ENCODE results near the gene EPS8.

EPS8 gene

DNA sequence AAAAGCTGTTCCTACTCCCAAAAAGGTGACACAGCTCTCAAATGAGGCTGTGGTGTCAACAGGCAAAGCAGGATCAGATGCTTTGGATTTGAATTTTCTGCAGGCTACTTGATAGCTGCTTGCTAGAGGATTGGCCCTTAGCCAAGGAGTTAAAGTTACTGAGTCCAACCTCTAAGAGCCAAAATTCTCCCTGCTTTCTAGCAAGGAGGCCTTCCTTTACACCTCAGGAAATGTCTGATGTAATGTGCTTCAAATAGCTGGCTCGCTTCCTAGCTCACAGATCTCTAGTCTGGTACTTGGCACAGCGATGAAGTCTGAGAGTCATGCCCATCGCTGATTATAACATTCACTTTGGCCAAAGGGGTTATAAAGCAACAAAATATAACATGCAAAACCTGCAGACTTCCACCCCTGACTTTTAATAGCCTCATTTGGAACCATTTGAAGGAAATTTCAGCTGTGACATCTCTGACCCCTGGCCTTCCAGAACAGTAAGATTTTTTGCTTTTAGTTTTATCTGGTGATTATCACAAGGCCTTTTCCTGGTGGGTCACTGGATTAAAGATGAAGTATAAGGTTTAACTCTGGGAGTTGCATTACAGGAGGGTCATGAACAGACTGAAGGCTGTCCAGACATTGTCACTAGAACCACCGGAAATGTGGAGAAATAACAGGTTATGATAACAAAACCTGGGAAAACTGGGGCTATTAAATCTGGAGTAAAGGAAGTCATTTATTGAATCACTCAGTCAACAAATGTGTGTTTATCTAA, 189.7 kb downstream of the EPS8 start:
- no peak overlapping the region for H3K27ac Mint-ChIP-seq
- no peaks in the 10 kb centered on the region for H3K9me3 Mint-ChIP-seq
- H3K27me3 Mint-ChIP-seq: peaks cover 5% of the 10 kb centered on the region
- no peaks in the 10 kb centered on the region for H3K36me3 Mint-ChIP-seq (ENCODE audit: low read depth)
- no peak for DNase-seq
- no peak overlapping the region for H3K4me3 Mint-ChIP-seq
- peaks cover 19% of the 10 kb centered on the region for H3K4me1 Mint-ChIP-seq (ENCODE audit: low read depth)

DNA sequence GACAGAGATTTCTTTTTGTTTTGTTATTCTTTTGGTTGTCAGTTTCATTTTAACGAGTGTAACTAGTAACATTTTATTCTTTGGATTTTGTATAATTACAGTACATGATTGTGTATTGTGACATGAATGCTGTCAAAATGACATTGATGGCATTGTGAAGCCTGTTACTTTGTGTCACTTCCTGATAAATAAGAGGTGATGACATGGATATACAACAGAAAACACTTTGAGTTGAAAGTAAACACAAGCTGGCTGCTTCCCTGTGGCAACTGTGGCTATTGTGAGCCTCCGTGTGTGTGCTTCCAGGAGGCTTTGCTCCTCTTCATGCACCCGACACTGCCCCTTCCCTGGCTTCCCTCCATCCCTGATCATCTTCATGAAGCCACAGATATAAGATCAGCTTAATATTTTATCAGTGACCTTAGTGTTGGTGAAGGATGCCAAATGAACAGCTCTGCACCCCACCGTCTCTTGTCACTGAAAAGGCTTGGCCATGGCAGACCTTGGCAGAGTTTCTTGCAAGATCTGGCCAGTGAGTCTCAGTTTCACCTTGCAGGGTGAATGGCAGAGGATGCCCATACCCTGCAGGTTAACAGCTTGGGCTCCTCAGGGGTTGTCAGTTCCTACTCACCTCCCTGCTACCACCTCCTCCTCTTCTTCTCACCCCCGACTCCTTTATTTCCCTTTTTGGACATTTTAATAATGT, 191.9 kb downstream of the EPS8 start:
- H3K9me3 Mint-ChIP-seq: no peaks in the 10 kb centered on the region
- H3K4me1 Mint-ChIP-seq (ENCODE audit: low read depth): peaks cover 18% of the 10 kb centered on the region
- no peak overlapping the region for H3K4me3 Mint-ChIP-seq
- H3K27me3 Mint-ChIP-seq: peaks cover 2% of the 10 kb centered on the region
- H3K27ac Mint-ChIP-seq: no peak overlapping the region
- no peak for DNase-seq
- no peaks in the 10 kb centered on the region for H3K36me3 Mint-ChIP-seq (ENCODE audit: low read depth)

DNA sequence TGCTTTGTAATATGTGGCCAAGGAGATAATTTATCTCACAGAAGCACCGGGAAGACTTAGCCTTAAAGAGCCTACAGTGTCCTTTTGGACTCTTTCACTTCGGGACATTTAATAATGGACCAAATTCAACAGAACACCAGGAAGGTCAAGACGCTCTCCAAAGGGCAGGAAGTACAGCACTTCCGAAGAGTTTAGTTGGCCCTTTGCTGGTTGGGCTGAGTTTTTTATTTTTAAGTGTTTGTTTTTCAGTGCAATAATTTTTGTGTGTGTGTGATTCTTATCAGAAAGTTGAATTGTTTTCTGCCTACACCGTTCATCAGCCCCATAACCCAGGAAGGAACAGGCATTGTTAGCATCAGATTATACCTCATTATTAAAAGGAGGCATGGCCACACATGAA, 193.0 kb downstream of the EPS8 start:
- H3K9me3 Mint-ChIP-seq: no peaks in the 10 kb centered on the region
- no peak for DNase-seq
- peaks cover 9% of the 10 kb centered on the region for H3K4me1 Mint-ChIP-seq (ENCODE audit: low read depth)
- H3K4me3 Mint-ChIP-seq: no peak overlapping the region
- no peaks in the 10 kb centered on the region for H3K36me3 Mint-ChIP-seq (ENCODE audit: low read depth)
- no peaks in the 10 kb centered on the region for H3K27me3 Mint-ChIP-seq
- H3K27ac Mint-ChIP-seq: no peak overlapping the region

DNA sequence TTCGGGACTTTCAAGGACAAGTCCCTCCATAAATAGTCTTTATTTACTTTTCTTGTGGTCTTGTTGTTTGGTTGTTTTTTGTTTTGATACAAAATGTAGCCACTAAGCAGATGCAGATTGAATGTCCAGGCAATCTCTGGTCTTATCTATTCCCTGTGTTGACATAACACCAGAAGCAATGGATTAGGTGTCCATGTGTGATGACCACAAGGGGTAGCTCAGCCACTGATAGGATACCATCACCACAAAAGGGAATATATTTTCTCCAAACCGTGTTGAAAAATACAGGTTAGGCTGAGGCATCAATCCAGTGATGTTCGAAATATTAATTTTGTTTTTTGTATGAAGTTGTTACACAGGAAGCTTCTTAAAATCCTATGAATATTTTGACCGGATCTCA, 196.3 kb downstream of the EPS8 start:
- Mint-ChIP-seq H3K27ac (no peak overlapping the region), H3K9me3 (no peaks in the 10 kb centered on the region), H3K36me3 (ENCODE audit: low read depth) (no peaks in the 10 kb centered on the region), H3K4me1 (ENCODE audit: low read depth) (peaks cover 10% of the 10 kb centered on the region), H3K4me3 (no peak overlapping the region), H3K27me3 (peaks cover 5% of the 10 kb centered on the region)
- DNase-seq: no peak

DNA sequence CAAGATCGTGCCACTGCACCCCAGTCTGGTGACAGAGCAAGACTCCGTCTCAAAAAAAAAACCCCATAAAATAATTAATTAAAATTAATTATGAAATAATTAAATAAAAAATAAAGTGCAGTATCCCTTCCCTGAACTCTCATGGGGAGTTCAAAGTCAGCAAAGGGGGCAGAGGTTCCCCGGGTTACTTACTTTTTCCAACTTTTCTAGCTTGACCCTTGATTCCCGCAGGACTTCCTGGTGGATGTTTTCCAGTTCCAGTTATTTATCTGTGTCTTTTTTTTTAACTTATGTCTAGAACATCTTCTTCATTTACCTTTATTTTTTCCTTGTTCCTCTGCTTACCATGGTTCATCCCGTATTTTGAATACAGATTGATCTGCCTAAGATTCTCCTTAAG, 197.4 kb downstream of the EPS8 start:
- Mint-ChIP-seq H3K4me3 (no peak overlapping the region), H3K36me3 (ENCODE audit: low read depth) (no peaks in the 10 kb centered on the region), H3K27me3 (peaks cover 5% of the 10 kb centered on the region), H3K27ac (no peak overlapping the region), H3K4me1 (ENCODE audit: low read depth) (peaks cover 10% of the 10 kb centered on the region), H3K9me3 (no peaks in the 10 kb centered on the region)
- no peak for DNase-seq

DNA sequence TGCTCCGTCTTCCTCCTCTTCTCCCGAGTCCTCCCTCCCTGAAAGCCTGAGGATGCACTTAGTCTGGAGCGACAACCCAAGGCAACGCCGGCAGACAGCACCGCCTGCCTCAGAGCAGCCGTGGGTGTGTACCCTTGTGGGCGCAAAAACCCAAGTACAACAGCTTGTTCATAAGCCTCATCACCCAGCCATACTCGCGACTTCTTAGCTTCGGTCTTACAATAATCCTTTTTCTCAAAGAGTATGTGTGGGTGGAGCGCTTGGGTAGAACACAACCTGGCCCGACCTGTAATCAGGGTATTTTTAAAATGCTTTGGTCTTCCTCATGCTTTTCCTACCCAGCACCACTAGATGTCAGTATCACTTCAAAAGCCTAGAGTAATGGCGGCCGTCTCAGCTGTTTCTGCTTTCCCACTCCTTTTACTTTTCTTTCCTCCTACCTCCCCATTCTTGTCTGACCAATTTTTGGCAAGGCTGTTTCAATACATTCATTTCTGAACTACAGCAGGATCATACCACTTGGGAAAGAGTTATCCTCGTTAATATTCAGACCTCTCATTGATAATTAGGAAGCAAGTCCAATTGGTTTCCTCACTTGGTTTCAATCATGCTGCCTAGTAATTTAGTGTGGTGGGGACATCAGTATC, 198.9 kb downstream of the EPS8 start:
- Mint-ChIP-seq H3K4me3 (peak overlapping the region; percentile 60), H3K27me3 (peaks cover 5% of the 10 kb centered on the region), H3K9me3 (no peaks in the 10 kb centered on the region), H3K36me3 (ENCODE audit: low read depth) (no peaks in the 10 kb centered on the region), H3K4me1 (ENCODE audit: low read depth) (peaks cover 10% of the 10 kb centered on the region), H3K27ac (peak overlapping the region; percentile 67)
- DNase-seq: peak; percentile 53

DNA sequence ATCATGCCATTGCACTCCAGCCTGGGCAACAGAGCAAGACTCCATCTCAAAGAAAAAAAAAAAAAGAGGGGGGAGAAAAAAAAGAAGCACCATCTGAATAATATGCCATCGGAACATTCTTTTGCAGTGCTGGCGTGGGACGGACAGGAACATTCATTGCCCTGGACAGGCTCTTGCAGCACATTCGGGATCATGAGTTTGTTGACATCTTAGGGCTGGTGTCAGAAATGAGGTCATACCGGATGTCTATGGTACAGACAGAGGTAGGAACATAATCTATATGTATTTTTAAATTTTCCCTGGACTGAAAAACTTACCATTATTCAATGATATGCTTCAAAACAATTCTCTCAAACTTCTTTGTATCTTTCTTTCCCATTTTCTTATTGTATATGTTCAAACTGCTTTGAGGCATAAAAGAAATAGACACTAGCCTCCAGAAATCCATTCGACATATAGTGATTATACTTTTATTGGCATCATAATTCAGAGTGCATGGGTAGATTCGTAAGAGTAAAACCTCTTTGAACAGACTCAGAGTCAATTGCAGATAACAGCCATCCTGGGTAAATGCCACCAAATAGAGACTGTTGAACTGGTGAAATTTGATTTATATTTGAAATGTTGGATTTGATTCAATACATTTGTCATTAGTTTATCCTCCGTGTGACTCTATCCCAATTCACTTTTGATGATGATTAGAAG, 199.7 kb downstream of the EPS8 start:
- Mint-ChIP-seq H3K4me1 (ENCODE audit: low read depth) (peaks cover 10% of the 10 kb centered on the region), H3K4me3 (peak overlapping the region; percentile 60), H3K27me3 (peaks cover 5% of the 10 kb centered on the region), H3K36me3 (ENCODE audit: low read depth) (no peaks in the 10 kb centered on the region), H3K27ac (no peak overlapping the region), H3K9me3 (no peaks in the 10 kb centered on the region)
- no peak for DNase-seq

DNA sequence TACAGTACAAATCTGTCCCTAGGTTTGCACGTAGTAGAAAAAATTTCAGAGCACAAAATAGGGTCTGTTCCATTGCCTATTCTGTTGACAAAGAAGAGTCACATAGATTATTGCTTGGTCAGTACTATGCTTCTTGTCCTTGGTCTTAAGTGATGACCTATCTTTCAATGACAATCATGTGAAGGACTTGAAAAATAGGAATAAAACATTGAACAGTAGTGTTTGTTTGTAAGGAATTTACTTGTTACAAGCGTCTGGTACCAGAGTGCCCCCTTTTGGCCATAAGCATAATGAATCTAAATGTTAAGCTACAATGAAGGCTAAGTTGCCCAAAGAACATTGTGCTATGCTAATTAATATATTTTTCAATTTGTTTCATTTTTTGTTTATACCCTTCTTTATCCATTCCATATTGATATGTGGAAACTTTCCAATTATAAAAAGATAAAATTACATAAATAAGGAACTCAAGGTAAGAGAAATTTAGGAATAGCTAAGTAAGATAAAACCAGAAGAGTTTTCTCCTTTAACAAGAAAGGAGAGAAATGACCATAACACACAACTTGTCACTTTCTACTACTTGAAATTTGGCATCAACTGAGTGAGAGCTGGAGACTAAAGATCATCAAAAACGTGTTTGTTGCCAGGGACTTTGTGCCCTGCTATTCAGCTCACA, 204.7 kb downstream of the EPS8 start:
- DNase-seq: no peak
- Mint-ChIP-seq H3K4me1 (ENCODE audit: low read depth) (peaks cover 11% of the 10 kb centered on the region), H3K36me3 (ENCODE audit: low read depth) (no peaks in the 10 kb centered on the region), H3K27ac (no peak overlapping the region), H3K9me3 (no peaks in the 10 kb centered on the region), H3K27me3 (no peaks in the 10 kb centered on the region), H3K4me3 (no peak overlapping the region)

DNA sequence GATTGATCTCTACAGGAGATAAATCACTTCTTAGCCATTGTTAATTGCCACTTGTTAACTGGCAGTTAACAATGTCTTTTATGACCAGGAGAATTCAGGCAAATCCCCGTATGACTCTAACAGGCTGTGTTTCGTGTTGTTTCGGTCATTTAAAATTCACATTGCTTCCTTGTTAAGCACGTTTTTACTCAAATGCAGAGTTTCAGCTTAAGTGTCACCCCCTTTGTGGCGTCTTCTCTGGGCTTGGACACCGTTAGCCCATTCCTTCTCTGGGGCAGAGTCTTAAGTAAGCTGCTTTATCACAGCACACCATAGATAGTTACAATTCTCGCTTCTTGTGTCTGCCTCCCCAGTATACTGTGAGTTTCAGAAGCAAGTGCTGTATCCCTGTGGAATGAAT, 205.4 kb downstream of the EPS8 start:
- no peaks in the 10 kb centered on the region for H3K36me3 Mint-ChIP-seq (ENCODE audit: low read depth)
- no peak for DNase-seq
- H3K4me3 Mint-ChIP-seq: no peak overlapping the region
- no peaks in the 10 kb centered on the region for H3K9me3 Mint-ChIP-seq
- no peaks in the 10 kb centered on the region for H3K27me3 Mint-ChIP-seq
- H3K27ac Mint-ChIP-seq: no peak overlapping the region
- peaks cover 11% of the 10 kb centered on the region for H3K4me1 Mint-ChIP-seq (ENCODE audit: low read depth)

DNA sequence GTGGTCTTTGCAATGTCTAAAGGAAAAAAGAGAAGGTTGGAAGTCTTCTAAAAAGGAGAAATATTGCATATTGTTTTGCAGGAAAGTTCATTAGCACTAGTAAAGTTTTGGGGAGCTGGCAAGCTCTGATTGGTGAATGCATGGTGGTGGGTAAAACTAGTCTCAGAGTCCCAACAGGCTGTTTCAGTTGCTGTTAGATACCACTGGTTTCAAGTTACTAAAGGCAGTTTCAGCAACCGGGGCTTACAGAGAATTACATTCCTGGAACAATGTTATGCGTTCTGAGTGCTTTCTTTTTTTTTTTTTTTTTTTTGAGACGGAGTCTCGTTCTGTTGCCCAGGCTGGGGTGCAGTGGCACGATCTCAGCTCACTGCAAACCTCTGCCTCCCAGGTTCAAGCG, 208.2 kb downstream of the EPS8 start:
- Mint-ChIP-seq H3K9me3 (no peaks in the 10 kb centered on the region), H3K27ac (no peak overlapping the region), H3K36me3 (ENCODE audit: low read depth) (no peaks in the 10 kb centered on the region), H3K4me1 (ENCODE audit: low read depth) (peaks cover 16% of the 10 kb centered on the region), H3K4me3 (no peak overlapping the region), H3K27me3 (no peaks in the 10 kb centered on the region)
- DNase-seq: no peak

DNA sequence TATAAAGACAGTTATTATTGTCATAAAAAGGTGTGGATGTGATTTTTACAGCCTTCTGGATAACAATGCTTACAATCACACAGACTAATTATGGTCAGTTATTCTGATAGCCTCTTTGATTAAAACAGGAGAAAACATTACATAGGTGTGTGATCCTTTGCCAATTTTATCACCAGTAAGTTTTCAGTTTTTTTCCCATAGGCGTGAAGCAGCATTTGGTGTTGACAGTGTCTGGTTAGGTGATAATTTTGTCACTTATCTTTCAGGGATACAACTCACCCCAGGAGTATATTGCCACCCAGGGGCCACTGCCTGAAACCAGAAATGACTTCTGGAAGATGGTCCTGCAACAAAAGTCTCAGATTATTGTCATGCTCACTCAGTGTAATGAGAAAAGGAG, 208.8 kb downstream of the EPS8 start:
- no peaks in the 10 kb centered on the region for H3K36me3 Mint-ChIP-seq (ENCODE audit: low read depth)
- no peaks in the 10 kb centered on the region for H3K27me3 Mint-ChIP-seq
- no peak overlapping the region for H3K4me3 Mint-ChIP-seq
- no peaks in the 10 kb centered on the region for H3K9me3 Mint-ChIP-seq
- peaks cover 22% of the 10 kb centered on the region for H3K4me1 Mint-ChIP-seq (ENCODE audit: low read depth)
- no peak for DNase-seq
- H3K27ac Mint-ChIP-seq: no peak overlapping the region

DNA sequence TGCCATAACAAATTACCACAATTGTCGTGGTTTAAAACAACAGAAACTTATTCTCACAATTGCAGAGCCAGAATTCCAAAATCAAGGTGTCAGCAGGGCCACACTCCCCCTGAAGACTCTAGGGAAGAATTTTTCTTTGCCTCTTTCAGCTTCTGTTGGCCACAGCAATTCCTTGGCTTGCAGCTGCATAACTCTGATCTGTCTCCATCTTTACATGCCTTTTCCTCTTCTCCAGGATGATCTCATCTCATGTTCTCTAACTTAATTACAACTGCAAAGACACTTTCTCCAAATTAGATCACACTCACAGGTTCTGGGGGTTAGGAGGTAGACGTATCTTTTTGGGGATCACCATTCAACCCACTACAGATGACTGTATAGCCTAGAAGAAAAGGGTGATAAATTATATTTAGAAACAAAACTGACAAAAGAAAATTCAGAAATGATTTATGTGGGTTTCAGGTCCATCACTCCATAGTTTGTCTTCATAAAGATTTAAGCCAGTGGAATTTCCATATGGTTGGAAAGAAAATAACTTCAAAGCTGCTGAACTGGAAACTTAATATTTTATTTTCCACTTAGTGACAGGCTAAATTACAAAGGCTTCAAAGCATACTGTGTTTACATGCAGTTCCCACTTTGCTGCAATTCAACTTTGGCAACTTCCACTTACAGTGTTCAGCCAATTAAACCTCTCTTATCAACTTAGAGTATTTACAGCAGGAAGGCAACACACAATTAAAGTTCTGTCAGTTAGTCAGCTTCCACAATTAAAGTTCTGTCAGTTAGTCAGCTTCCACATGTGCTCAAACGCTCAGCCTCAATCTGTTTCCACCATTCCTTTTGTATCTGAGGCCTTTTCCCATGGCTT, 213.3 kb downstream of the EPS8 start:
- no peak for DNase-seq
- Mint-ChIP-seq H3K9me3 (peaks cover 2% of the 10 kb centered on the region), H3K36me3 (ENCODE audit: low read depth) (no peaks in the 10 kb centered on the region), H3K27ac (peak overlapping the region; percentile 10), H3K27me3 (no peaks in the 10 kb centered on the region), H3K4me3 (no peak overlapping the region), H3K4me1 (ENCODE audit: low read depth) (peaks cover 58% of the 10 kb centered on the region)

DNA sequence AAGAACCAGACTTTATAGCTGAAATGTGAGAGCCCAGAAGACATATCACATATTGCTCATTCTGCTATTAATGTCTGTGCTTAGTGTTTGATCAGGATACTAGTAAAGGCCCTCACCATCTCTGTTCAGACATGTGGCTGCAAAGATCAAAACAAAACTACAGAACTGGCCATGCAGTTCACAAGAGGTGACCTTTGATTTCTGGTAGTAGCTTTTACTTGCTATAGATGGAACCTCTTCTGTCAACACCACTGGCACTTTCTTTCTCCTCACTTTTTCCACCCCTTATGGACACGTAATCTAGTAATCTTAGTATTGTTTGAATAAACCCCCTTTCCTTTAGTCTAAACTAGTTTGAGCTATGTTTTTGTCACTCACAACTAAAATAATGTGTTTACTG, 214.8 kb downstream of the EPS8 start:
- peaks cover 64% of the 10 kb centered on the region for H3K4me1 Mint-ChIP-seq (ENCODE audit: low read depth)
- H3K27ac Mint-ChIP-seq: no peak overlapping the region
- H3K4me3 Mint-ChIP-seq: no peak overlapping the region
- H3K9me3 Mint-ChIP-seq: peaks cover 2% of the 10 kb centered on the region
- DNase-seq: no peak
- H3K27me3 Mint-ChIP-seq: no peaks in the 10 kb centered on the region
- H3K36me3 Mint-ChIP-seq (ENCODE audit: low read depth): no peaks in the 10 kb centered on the region
